Caco-2 (cell line): ENCODE results near the gene CDK17. TPM values are rescaled to one million over a fixed set of nuclear protein-coding genes. Genes with fewer than 3 reads are reported as not detected.

Experiments
- BruUV-seq: library from RNA; stranded (reverse); fragments of 400-500 nt; replicated peaks from 2 replicates; lab custom pipeline; 2021; lab: Mats Ljungman, UMichigan
- CTCF ChIA-PET: fragments of 300-600 bp; sonication (Branson Sonifier 250); formaldehyde crosslinking; loops from one replicate; lab custom pipeline; 2022; ENCODE audit warnings: antibody characterized with exemption; lab: Charles Lee
- POLR2A ChIA-PET: fragments of 300-600 bp; sonication (Branson Sonifier 250); formaldehyde crosslinking; loops from one replicate; lab custom pipeline; 2022; ENCODE audit warnings: antibody characterized with exemption; lab: Charles Lee
- DNase-seq, 2 experiments: peaks; one replicate each; pipeline versions ENCODE4 v3.0.0 to v3.0.0-alpha.2; 2020 to 2022
- H3K27me3 ChIP-seq: replicated peaks from 2 replicates; pipeline ENCODE4 v1.6.0; 2011; ENCODE audit warnings: low read length; ENCODE audit not compliant: control insufficient read depth, insufficient read depth
- H3K36me3 ChIP-seq: 2 replicates; pipeline ENCODE4 v1.5.1; 2011; ENCODE audit warnings: low read length; ENCODE audit not compliant: control insufficient read depth, insufficient read depth
- H3K4me1 ChIP-seq: fragments of 250-450 bp; sonication (Bioruptor Pico); 2 replicates; pipeline ENCODE4 v1.5.1; 2020; ENCODE audit warnings: mild to moderate bottlenecking
- H3K4me3 ChIP-seq: 2 replicates; pipeline ENCODE4 v1.5.1; 2011; ENCODE audit warnings: low read depth, mild to moderate bottlenecking, control low read depth, low read length
- H3K9me3 ChIP-seq: fragments of 250-450 bp; sonication (Bioruptor Pico); 2 replicates; pipeline ENCODE4 v1.5.1; 2020; ENCODE audit warnings: mild to moderate bottlenecking, moderate library complexity
- H3K27ac Mint-ChIP-seq: one replicate; pipeline ENCODE4 v1.8.0; 2022; ENCODE audit warnings: mixed read lengths; ENCODE audit not compliant: unreplicated experiment
- H3K27me3 Mint-ChIP-seq: one replicate; pipeline ENCODE4 v1.8.0; 2022; ENCODE audit warnings: mixed read lengths; ENCODE audit not compliant: insufficient read depth, unreplicated experiment
- H3K36me3 Mint-ChIP-seq: one replicate; pipeline ENCODE4 v1.8.0; 2022; ENCODE audit warnings: mild to moderate bottlenecking, mixed read lengths; ENCODE audit not compliant: insufficient read depth, unreplicated experiment
- H3K4me1 Mint-ChIP-seq: one replicate; pipeline ENCODE4 v1.8.0; 2022; ENCODE audit warnings: low read depth, mixed read lengths; ENCODE audit not compliant: unreplicated experiment
- H3K4me3 Mint-ChIP-seq: one replicate; pipeline ENCODE4 v1.8.0; 2022; ENCODE audit warnings: mild to moderate bottlenecking, moderate library complexity, mixed read lengths; ENCODE audit not compliant: unreplicated experiment
- H3K9me3 Mint-ChIP-seq: one replicate; pipeline ENCODE4 v1.8.0; 2022; ENCODE audit warnings: mixed read lengths; ENCODE audit not compliant: unreplicated experiment
- intact Hi-C: fragments of 100-400 bp; cut with micrococcal nuclease; formaldehyde crosslinking; loops from one replicate; pipeline ENCODE4 v1.10.0; 2022; ENCODE audit not compliant: unreplicated experiment
- total RNA-seq: library from RNA; stranded (reverse); gene quantifications from 2 replicates; pipeline ENCODE4 v1.2.3, GENCODE V29; 2022
- TF ChIP-seq, protein P1 (sequence below), 2 experiments: fragments of 200-600 bp in 1 of 2; IDR thresholded peaks; 1 replicate in 1 of 2; 2 replicates in 1 of 2; pipeline versions ENCODE4 v1.5.1 to v1.8.0; 2011 to 2022; ENCODE audit warnings: antibody characterized with exemption in 1 of 2, control low read depth in 1 of 2, inconsistent platforms in 1 of 2, low read depth in 1 of 2, low read length in 1 of 2, mild to moderate bottlenecking in 1 of 2, moderate library complexity in 1 of 2; ENCODE audit not compliant: insufficient read depth in 1 of 2, severe bottlenecking in 1 of 2, unreplicated experiment in 1 of 2

Gene CDK17
- total RNA-seq, 1 experiment from 2014 or later: 11.7 TPM

DNA sequence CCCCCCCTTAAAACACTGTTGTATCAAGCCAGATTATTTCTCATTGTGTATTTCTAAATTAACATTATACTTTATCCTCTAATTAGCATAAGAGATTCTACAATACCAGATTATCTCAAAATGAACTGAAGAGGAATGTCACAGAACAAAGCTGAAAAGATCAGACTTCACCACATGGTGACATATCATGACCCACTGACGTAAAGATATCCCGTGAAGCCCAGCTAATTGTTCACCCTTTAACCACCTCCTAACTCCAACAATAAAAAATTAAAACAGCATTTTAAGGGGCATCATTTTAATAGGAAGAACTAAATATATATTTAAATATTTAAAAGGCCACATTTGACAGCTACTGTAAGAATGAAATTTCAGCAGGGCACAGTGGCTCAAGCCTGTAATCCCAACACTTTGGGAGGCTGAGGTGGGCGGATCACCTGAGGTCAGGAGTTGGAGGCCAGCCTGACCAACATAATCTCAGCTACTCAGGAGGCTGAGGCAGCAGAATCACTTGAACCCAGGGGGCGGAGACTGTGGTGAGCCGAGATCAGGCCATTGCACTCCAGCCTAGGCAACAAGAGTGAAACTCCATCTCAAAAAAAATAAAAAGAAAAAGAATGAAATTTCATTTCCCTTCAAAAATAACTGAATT lies 29.0 kb downstream of the CDK17 start:
- Mint-ChIP-seq H3K27ac (no peak overlapping the region), H3K27me3 (no peaks in the 10 kb centered on the region), H3K9me3 (no peaks in the 10 kb centered on the region), H3K4me3 (no peak overlapping the region), H3K4me1 (no peaks in the 10 kb centered on the region), H3K36me3 (no peaks in the 10 kb centered on the region)
- TF ChIP-seq, protein P1, sequence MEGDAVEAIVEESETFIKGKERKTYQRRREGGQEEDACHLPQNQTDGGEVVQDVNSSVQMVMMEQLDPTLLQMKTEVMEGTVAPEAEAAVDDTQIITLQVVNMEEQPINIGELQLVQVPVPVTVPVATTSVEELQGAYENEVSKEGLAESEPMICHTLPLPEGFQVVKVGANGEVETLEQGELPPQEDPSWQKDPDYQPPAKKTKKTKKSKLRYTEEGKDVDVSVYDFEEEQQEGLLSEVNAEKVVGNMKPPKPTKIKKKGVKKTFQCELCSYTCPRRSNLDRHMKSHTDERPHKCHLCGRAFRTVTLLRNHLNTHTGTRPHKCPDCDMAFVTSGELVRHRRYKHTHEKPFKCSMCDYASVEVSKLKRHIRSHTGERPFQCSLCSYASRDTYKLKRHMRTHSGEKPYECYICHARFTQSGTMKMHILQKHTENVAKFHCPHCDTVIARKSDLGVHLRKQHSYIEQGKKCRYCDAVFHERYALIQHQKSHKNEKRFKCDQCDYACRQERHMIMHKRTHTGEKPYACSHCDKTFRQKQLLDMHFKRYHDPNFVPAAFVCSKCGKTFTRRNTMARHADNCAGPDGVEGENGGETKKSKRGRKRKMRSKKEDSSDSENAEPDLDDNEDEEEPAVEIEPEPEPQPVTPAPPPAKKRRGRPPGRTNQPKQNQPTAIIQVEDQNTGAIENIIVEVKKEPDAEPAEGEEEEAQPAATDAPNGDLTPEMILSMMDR (IDR thresholded peaks at IDR 0.05; ENCODE audit: insufficient read depth in 1 of 2, low read depth in 1 of 2, low read length in 1 of 2, severe bottlenecking in 1 of 2, unreplicated experiment in 1 of 2): no peak
- intact Hi-C loops: no loop called here
- H3K4me3 ChIP-seq: no peak overlapping the region
- CTCF ChIA-PET: no interaction called here
- H3K9me3 ChIP-seq: no peaks in the 10 kb centered on the region
- BruUV-seq: no TSS peak
- H3K27me3 ChIP-seq: no peaks in the 10 kb centered on the region
- H3K36me3 ChIP-seq: no peaks in the 10 kb centered on the region
- no peak for DNase-seq
- POLR2A ChIA-PET: no interaction called here
- H3K4me1 ChIP-seq: no peaks in the 10 kb centered on the region

- H3K4me1 ChIP-seq: peaks cover 8% of the 10 kb centered on the region
- Mint-ChIP-seq H3K27me3 (no peaks in the 10 kb centered on the region), H3K4me1 (peaks cover 7% of the 10 kb centered on the region), H3K4me3 (no peak overlapping the region), H3K27ac (no peak overlapping the region), H3K9me3 (no peaks in the 10 kb centered on the region), H3K36me3 (no peaks in the 10 kb centered on the region)
- no peaks in the 10 kb centered on the region for H3K36me3 ChIP-seq
- no TSS peak for BruUV-seq
- TF ChIP-seq, protein P1 (IDR thresholded peaks at IDR 0.05; ENCODE audit: insufficient read depth in 1 of 2, low read depth in 1 of 2, low read length in 1 of 2, severe bottlenecking in 1 of 2, unreplicated experiment in 1 of 2): no peak
- no peaks in the 10 kb centered on the region for H3K27me3 ChIP-seq
- no peaks in the 10 kb centered on the region for H3K9me3 ChIP-seq
- DNase-seq: no peak
- intact Hi-C loops: no loop called here
- H3K4me3 ChIP-seq: no peak overlapping the region
- ChIA-PET POLR2A (no interaction called here), CTCF (no interaction called here)
Measured at GRCh38 chr12:96368687-96369086, 31.6 kb downstream of the CDK17 start.

- TF ChIP-seq, protein P1 (IDR thresholded peaks at IDR 0.05; ENCODE audit: insufficient read depth in 1 of 2, low read depth in 1 of 2, low read length in 1 of 2, severe bottlenecking in 1 of 2, unreplicated experiment in 1 of 2): no peak
- intact Hi-C loops: no loop called here
- Histone ChIP-seq H3K4me3 (no peak overlapping the region), H3K36me3 (no peaks in the 10 kb centered on the region), H3K9me3 (no peaks in the 10 kb centered on the region), H3K27me3 (no peaks in the 10 kb centered on the region), H3K4me1 (peaks cover 10% of the 10 kb centered on the region)
- Mint-ChIP-seq H3K4me3 (no peak overlapping the region), H3K9me3 (no peaks in the 10 kb centered on the region), H3K27ac (no peak overlapping the region), H3K27me3 (no peaks in the 10 kb centered on the region), H3K36me3 (no peaks in the 10 kb centered on the region), H3K4me1 (peaks cover 7% of the 10 kb centered on the region)
- no peak for DNase-seq
- no TSS peak for BruUV-seq
- POLR2A ChIA-PET: no interaction called here
- CTCF ChIA-PET: no interaction called here
Measured at GRCh38 chr12:96368233-96368632, 32.0 kb downstream of the CDK17 start.
